Stimulated activated CD4-positive, alpha-beta T cell treated with anti-CD3 and anti-CD28 coated beads, TNF-alpha, amount 100 ng/mL, for 4 hours (primary cell): Measurements from ENCODE around the gene SIM1.

Experiments used
- DNase-seq, 3 experiments: peaks; one replicate each; pipeline ENCODE4 v3.0.0-alpha.2; 2020; ENCODE audit warnings: low read depth in 3 of 3

Gene SIM1

GRCh38 chr6:100470422-100471120, 5.8 kb upstream of the SIM1 start:
- no peak for DNase-seq

GRCh38 chr6:100469101-100469859, 4.6 kb upstream of the SIM1 start:
- DNase-seq, result no peak

GRCh38 chr6:100468016-100468622, 3.4 kb upstream of the SIM1 start:
- DNase-seq, result no peak

DNA sequence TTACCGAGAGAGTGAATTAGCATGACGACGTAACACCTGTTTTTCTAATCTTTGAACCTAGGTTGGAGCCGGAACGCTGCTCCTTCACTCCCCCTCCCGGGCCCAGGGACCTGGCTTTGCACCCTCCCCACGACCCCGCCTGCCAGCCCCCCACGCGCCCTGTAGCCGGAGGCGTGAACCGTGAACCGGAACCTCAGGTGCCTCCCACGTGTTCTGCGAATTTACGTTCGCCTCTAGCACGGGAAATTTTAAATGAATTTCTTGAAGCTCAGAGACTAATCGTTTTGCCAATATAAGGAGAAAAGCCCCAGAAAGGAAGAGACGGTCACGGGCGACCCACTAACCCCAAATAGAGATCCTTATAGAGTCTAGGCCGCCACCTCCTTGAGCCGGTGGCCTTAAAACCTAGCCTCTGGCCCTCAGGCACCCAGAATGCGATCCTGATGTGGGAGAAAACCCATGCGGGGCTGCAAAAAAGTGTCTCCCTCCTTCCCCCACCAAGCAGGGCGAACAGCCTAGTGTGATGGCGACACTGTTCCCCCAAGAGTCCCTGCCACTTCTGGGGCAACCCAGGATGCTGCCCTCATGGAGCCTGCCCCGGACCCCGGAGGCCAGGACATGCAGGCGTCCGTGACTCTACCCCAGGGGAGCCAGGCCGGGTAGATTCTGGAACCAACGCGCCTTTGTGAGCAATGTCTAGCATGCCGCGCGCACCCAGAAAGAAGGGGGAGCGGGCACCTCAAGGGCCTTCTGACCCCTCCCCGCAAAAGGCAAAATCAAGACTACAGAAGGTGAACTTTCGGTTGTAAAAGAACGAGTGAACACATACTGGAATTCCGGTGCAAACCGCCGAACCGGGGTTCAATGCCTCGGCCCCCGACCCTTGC, 2.7 kb upstream of the SIM1 start:
- no peak for DNase-seq

DNA sequence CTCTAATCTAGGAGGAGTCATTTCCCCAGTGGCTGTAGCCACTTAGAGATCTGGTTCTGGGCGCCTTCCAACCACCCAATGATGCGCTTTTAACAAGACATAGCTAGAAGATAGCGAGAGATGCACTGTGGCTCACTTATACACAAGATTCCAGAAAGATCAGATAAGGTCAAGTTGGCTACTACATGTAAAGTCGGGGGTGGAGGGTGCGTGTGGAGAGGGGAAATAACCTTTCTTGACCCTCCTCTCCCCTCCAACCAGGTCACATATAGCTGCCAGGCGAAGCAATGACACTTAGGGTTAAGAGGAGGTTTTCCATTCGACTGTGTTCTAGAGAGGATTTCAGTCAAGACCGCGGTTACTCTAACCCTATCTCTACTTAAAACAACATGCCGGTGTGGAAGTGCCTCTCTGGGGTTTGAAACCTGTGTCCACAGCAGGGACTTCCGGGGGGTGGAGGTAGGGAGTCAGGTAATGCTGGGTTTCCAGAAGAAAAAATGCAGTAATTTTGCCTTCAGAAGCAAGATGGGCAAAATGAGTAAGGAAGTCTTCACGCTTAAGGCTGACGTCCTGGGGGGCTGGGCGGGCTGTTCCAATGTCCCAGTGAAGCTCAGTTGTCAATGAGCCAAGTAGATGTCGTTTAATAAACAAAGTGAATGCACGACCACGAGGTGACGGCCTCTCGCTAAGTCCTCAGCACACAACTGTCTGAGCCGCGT, 1.8 kb upstream of the SIM1 start:
- no peak for DNase-seq

- no peak for DNase-seq
These were observed 1.1 kb upstream of the SIM1 start for GRCh38 chr6:100465701-100466409.

GRCh38 chr6:100464162-100464851, 414 bp downstream of the SIM1 start:
- no peak for DNase-seq

DNA sequence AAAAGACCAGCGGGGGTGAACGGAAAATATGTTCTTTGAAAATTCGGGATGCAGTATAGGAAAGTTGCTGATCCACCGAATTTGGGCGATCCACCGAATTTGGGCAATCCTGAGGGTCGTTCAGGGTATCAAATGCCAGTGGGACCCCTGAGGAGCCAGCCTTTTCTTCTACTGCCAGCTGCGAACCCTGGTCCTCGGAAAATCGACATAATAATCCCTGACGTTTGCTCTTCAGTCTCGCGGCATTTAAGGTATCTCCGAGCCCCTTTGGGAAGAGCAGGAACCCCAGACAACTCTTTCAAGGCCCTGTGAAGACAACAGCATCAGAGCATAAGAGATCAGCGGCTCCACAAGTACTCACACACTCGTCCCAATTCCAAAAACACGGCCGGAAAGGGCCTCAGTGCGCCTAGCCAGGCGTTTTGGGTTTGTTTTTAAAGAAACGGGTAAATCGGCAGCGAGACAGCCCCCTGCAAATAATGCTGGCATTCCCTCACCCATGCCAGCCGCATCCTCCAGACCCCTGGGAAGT, 1.0 kb downstream of the SIM1 start:
- no peak for DNase-seq

DNA sequence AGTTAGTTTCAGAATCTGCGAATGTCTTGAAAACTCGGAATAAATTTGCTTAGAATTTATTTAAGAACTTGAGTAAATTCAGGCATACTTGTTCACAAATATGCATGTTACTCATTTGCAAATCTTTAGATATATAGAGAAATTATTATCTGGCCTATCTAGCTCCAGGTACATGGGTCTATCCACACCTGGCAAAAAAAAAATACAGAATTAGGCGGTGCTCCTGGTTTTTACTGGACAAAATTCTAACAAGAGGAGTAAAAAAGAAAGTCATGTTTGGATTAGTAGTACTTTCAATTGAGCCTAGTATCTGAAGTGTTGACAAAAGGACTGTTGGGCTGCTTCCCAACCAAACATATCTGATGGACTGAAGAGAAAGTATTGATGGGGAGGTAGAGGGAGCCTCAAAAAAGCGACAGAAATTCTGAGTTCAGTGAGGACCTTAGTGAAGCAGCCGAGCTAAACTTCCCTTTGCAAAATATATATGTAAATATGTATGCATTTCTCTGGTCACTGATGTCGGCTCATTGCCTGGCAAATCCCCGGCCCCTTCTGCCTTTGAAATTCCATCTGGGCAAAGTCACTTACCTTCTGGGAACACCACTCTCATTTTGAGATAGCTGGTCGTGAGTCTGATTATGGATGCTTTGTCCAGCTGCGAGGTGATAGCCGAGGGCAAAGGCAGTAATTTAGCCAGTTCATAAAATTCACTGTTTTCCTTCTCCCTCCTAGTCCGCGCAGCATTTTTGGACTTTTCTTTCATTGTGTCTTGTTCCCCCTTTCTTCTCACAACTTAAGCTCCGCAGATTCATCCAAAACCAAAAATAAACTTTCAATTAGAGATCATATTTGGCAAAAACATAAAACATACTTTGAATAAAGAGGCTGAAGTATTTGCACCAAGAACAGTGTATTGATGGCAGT, 1.8 kb downstream of the SIM1 start:
- DNase-seq, result no peak

- no peak for DNase-seq
These were observed 2.6 kb downstream of the SIM1 start for GRCh38 chr6:100461917-100462705.

GRCh38 chr6:100461278-100461916, 3.3 kb downstream of the SIM1 start:
- no peak for DNase-seq

GRCh38 chr6:100460650-100461204, 4.0 kb downstream of the SIM1 start:
- DNase-seq, result no peak

DNA sequence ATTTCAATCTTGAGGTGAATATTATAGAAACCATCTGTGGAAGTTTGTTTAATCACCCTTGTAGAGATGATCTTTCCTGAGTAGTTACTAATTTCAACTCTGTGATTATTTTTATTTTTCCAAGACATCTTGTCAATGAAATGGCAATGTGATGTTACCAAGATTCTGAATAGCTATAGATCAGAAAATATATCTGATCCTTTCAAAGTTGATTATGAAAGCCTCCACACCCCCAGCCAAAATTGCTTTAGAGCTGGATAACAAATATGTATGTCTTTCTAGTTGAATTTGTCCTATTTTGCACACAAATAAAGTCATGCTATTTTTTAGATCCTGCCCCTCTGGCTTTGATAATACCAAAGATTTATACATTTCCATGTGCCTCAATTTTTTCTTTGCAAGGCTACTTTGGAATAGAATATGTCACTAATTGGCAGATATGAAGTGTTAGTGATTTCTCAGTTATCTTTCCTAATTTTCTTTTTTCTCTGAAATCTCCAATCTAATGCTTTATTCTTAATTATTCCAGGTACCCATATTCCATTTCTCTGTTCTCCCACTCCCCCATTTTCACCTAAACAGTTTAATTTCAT, 5.0 kb downstream of the SIM1 start:
- no peak for DNase-seq

DNA sequence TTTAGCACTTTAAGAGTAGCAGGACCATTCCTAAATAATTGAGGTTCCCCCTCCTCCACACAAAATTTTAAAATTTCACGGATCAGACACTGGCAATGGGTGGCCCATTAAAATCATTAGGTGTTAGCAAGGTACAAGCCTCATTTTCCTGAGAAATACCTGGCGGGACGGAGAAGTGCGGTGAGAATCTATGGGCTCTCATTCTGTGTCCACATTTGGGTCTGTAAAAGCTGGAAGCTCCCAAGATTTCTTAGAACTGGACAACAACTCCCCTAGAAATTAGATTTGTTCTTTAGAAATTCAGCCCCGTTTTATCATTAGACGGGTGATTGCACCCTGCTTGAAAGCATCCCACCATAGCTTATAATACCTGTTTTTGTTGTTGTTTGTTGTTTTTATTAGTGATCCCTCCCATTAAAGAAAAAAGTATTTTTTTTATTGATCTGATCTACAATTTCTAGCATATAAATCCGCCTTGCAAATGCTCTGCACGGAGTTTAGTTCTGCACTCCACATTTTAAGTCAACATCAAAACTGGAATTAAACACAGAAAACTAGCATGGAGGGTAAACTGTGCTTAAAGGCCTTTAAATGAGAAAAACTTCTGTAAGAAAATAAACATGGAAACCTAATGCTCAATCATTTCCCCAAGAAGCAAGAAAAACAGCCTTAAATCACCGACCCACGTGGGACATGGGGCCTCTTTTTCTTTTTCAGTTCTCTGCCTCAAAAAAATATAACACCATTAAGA, 5.7 kb downstream of the SIM1 start:
- DNase-seq, result no peak

DNA sequence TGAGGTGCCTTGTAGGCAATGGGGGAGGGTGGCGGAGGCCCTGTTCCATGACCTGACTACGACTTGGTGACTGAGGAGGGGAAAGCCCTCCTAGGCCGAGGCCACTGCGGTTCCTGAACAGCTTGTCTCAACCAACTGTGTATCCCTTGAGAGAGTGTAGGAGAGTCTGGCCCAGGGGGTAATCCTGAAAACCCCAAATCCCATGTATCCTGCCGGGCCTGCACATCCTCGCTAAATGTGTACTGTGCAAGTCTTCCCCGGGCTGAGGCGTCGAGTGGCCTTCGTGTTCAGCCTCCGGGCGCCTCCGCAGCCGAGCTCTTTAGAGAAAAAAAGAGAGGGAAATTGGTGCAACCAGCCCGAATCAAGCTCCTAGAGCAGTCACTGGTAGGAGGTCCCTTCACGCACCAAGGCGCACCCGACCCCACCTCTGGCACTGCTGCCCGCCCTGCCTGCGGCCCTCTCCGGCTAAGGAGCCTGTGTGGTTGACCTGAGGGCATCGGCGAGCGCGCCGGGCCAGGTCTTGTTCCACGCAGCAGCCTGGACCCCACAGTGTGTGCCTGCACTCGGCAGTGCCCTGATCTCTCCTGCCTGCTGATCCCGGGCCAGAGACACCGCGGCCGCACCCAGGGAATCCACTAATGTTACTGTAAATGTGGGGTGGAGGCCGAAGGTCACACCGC, 7.3 kb downstream of the SIM1 start:
- DNase-seq, result no peak

DNA sequence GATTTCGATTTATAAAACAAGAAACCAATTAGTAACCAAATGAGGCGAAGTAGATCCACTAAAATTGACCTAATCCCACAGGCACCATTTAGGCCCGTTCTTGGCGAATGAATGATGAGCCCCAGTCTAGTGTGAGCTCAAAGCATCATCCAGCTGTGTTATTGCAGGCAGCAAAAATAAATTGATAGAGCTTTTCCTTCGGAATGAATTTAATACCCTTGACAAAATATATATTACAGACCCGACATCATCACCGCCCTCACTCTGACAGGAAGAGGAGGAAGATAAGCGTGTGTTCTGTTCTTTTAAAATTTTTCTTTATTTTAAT, 7.8 kb downstream of the SIM1 start:
- DNase-seq, result no peak
